ENCODE data around the gene MBOAT2.

Gene MBOAT2

DNA sequence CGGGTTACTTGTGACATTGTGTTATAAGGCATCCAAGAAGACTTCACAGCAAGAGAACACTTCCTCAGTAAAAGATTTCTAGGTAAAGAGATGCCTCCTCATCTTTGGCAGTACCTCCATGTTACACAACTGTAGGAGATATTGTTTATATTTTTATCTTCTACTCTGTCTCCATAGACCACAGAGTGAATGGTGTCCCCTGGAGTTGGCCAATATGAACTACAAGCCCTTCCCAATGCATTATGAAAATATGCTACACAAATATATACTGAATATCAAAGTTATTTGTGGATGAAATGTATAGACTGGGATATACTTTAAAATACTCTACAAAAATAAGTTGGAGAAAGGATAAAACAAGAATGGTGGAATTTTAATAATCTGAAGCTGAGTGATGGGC lies 46.7 kb downstream of the MBOAT2 start:
- no peak overlapping the region for H3K9ac ChIP-seq (ENCODE audit: low read depth, low read length)
- peaks cover 24% of the 10 kb centered on the region for H3K36me3 ChIP-seq (ENCODE audit: insufficient read depth, low read length)
- peaks cover 28% of the 10 kb centered on the region for H3K79me2 ChIP-seq (ENCODE audit: insufficient read depth, low read length)
- peaks cover 2% of the 10 kb centered on the region; the same call in 1 of the 2 replicates for H4K20me1 ChIP-seq (ENCODE audit: insufficient read depth, low read length)
- no peak overlapping the region for H3K4me3 ChIP-seq (ENCODE audit: low read depth in 1 of 2, low read length in 2 of 2)
- H2AFZ ChIP-seq (ENCODE audit: low read depth, low read length): no peak overlapping the region
- DNase-seq (no peak), ATAC-seq (ENCODE audit: insufficient read depth, low read depth) (no peak)
- no peaks in the 10 kb centered on the region for H3K27me3 ChIP-seq (ENCODE audit: insufficient read depth, low read length, poor library complexity)
- H3K27ac ChIP-seq (ENCODE audit: low read length): no peak overlapping the region
- H3K4me2 ChIP-seq (ENCODE audit: insufficient read depth, low read length): no peak overlapping the region
- H3K9me3 ChIP-seq (ENCODE audit: insufficient read depth, low read length, severe bottlenecking): peaks cover 32% of the 10 kb centered on the region
- no peak for TF ChIP-seq EZH2 (IDR thresholded peaks at IDR 0.05; ENCODE audit: borderline replicate concordance, low read depth, low read length, severe bottlenecking)
- TF ChIP-seq, protein P1, sequence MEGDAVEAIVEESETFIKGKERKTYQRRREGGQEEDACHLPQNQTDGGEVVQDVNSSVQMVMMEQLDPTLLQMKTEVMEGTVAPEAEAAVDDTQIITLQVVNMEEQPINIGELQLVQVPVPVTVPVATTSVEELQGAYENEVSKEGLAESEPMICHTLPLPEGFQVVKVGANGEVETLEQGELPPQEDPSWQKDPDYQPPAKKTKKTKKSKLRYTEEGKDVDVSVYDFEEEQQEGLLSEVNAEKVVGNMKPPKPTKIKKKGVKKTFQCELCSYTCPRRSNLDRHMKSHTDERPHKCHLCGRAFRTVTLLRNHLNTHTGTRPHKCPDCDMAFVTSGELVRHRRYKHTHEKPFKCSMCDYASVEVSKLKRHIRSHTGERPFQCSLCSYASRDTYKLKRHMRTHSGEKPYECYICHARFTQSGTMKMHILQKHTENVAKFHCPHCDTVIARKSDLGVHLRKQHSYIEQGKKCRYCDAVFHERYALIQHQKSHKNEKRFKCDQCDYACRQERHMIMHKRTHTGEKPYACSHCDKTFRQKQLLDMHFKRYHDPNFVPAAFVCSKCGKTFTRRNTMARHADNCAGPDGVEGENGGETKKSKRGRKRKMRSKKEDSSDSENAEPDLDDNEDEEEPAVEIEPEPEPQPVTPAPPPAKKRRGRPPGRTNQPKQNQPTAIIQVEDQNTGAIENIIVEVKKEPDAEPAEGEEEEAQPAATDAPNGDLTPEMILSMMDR (IDR thresholded peaks at IDR 0.05; ENCODE audit: borderline replicate concordance, extremely low read depth, low read length, poor library complexity, severe bottlenecking): no peak
- H3K4me1 ChIP-seq (ENCODE audit: insufficient read depth, low read length): peaks cover 9% of the 10 kb centered on the region

- Histone ChIP-seq H3K4me1 (ENCODE audit: insufficient read depth, low read length) (peaks cover 9% of the 10 kb centered on the region), H3K27ac (ENCODE audit: low read length) (no peak overlapping the region), H3K4me2 (ENCODE audit: insufficient read depth, low read length) (no peak overlapping the region), H3K4me3 (ENCODE audit: low read depth in 1 of 2, low read length in 2 of 2) (no peak overlapping the region), H3K79me2 (ENCODE audit: insufficient read depth, low read length) (peaks cover 13% of the 10 kb centered on the region), H4K20me1 (ENCODE audit: insufficient read depth, low read length) (no peaks in the 10 kb centered on the region), H3K9me3 (ENCODE audit: insufficient read depth, low read length, severe bottlenecking) (peaks cover 39% of the 10 kb centered on the region), H3K36me3 (ENCODE audit: insufficient read depth, low read length) (peaks cover 24% of the 10 kb centered on the region), H2AFZ (ENCODE audit: low read depth, low read length) (no peak overlapping the region), H3K27me3 (ENCODE audit: insufficient read depth, low read length, poor library complexity) (no peaks in the 10 kb centered on the region), H3K9ac (ENCODE audit: low read depth, low read length) (no peak overlapping the region)
- DNase-seq (no peak), ATAC-seq (ENCODE audit: insufficient read depth, low read depth) (no peak)
- TF ChIP-seq EZH2 (IDR thresholded peaks at IDR 0.05; ENCODE audit: borderline replicate concordance, low read depth, low read length, severe bottlenecking): no peak
- TF ChIP-seq, protein P1 (IDR thresholded peaks at IDR 0.05; ENCODE audit: borderline replicate concordance, extremely low read depth, low read length, poor library complexity, severe bottlenecking): no peak
Observed at GRCh38 chr2:8954990-8955389, 48.5 kb downstream of the MBOAT2 start.

DNA sequence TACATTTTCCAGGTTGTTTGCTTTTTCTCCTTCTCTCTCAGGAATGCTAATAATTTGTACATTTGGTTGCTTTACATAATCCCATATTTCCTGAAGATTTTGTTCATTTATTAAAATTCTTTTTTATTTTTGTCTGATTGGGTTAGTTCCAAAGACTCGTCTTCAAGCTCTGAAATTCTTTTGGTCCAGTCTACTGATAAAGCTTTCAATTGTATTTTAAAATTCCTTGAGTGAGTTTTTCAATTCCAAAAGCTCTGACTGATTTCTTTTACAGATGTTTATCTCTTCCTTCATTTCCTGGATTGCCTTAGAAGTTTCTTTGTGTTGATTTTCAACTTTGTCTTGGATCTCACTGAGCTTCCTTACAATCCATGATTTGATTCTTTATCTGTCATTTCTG lies 50.0 kb downstream of the MBOAT2 start:
- peaks cover 8% of the 10 kb centered on the region; the same call in 1 of the 2 replicates for H3K79me2 ChIP-seq (ENCODE audit: insufficient read depth, low read length)
- TF ChIP-seq, protein P1 (IDR thresholded peaks at IDR 0.05; ENCODE audit: borderline replicate concordance, extremely low read depth, low read length, poor library complexity, severe bottlenecking): no peak
- no peak for TF ChIP-seq EZH2 (IDR thresholded peaks at IDR 0.05; ENCODE audit: borderline replicate concordance, low read depth, low read length, severe bottlenecking)
- no peak overlapping the region for H3K27ac ChIP-seq (ENCODE audit: low read length)
- H3K4me3 ChIP-seq (ENCODE audit: low read depth in 1 of 2, low read length in 2 of 2): no peak overlapping the region
- H3K9me3 ChIP-seq (ENCODE audit: insufficient read depth, low read length, severe bottlenecking): peaks cover 39% of the 10 kb centered on the region
- DNase-seq (no peak), ATAC-seq (ENCODE audit: insufficient read depth, low read depth) (no peak)
- H4K20me1 ChIP-seq (ENCODE audit: insufficient read depth, low read length): no peaks in the 10 kb centered on the region
- H3K4me1 ChIP-seq (ENCODE audit: insufficient read depth, low read length): peaks cover 9% of the 10 kb centered on the region
- no peak overlapping the region for H3K9ac ChIP-seq (ENCODE audit: low read depth, low read length)
- peaks cover 24% of the 10 kb centered on the region for H3K36me3 ChIP-seq (ENCODE audit: insufficient read depth, low read length)
- no peak overlapping the region for H3K4me2 ChIP-seq (ENCODE audit: insufficient read depth, low read length)
- H3K27me3 ChIP-seq (ENCODE audit: insufficient read depth, low read length, poor library complexity): no peaks in the 10 kb centered on the region
- H2AFZ ChIP-seq (ENCODE audit: low read depth, low read length): no peak overlapping the region
